Measurements from ENCODE around the gene GPAM.

Gene GPAM

GRCh38 chr10:112166800-112167199, 16.8 kb downstream of the GPAM start:
- no peak overlapping the region for H3K4me3 ChIP-seq (ENCODE audit: control insufficient read depth, low read depth, low read length)
- TF ChIP-seq, protein P1, sequence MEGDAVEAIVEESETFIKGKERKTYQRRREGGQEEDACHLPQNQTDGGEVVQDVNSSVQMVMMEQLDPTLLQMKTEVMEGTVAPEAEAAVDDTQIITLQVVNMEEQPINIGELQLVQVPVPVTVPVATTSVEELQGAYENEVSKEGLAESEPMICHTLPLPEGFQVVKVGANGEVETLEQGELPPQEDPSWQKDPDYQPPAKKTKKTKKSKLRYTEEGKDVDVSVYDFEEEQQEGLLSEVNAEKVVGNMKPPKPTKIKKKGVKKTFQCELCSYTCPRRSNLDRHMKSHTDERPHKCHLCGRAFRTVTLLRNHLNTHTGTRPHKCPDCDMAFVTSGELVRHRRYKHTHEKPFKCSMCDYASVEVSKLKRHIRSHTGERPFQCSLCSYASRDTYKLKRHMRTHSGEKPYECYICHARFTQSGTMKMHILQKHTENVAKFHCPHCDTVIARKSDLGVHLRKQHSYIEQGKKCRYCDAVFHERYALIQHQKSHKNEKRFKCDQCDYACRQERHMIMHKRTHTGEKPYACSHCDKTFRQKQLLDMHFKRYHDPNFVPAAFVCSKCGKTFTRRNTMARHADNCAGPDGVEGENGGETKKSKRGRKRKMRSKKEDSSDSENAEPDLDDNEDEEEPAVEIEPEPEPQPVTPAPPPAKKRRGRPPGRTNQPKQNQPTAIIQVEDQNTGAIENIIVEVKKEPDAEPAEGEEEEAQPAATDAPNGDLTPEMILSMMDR (IDR thresholded peaks at IDR 0.05; ENCODE audit: control insufficient read depth, insufficient read depth, low read depth, low read length, missing control alignments) = no peak
- no peak for DNase-seq (ENCODE audit: low read depth)

GRCh38 chr10:112161757-112162518, 21.6 kb downstream of the GPAM start:
- DNase-seq (ENCODE audit: low read depth) = no peak
- TF ChIP-seq, protein P1 (IDR thresholded peaks at IDR 0.05; ENCODE audit: control insufficient read depth, insufficient read depth, low read depth, low read length, missing control alignments) = no peak

GRCh38 chr10:112160834-112161233, 22.7 kb downstream of the GPAM start:
- no peak for DNase-seq (ENCODE audit: low read depth)
- TF ChIP-seq, protein P1 (IDR thresholded peaks at IDR 0.05; ENCODE audit: control insufficient read depth, insufficient read depth, low read depth, low read length, missing control alignments) = no peak
- no peak overlapping the region for H3K4me3 ChIP-seq (ENCODE audit: control insufficient read depth, low read depth, low read length)

More at GRCh38 chr10:112161757-112162518, 21.6 kb downstream of the GPAM start:
- H3K4me3 ChIP-seq (ENCODE audit: control insufficient read depth, low read depth, low read length) = no peak overlapping the region

DNA sequence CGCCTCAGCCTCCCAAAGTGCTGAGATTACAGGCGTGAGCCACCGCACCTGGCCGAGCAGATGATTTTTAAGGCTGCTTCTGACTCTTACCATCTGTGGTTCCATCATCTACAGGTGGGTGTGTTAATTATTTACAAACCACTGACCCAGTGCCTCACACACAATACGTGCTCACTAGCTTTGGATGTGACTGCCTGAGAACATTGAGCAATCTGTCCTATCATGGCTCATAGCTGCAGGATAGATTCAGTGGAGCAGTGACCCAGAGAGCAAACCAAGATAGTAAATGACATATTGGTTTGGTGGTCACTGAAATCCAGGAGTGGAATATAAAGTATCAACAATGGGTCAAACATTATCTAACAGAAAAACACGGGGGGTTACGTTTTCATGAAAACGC, 24.1 kb downstream of the GPAM start:
- no peak overlapping the region for H3K4me3 ChIP-seq (ENCODE audit: control insufficient read depth, low read depth, low read length)
- TF ChIP-seq, protein P1 (IDR thresholded peaks at IDR 0.05; ENCODE audit: control insufficient read depth, insufficient read depth, low read depth, low read length, missing control alignments) = no peak
- DNase-seq (ENCODE audit: low read depth) = no peak

DNA sequence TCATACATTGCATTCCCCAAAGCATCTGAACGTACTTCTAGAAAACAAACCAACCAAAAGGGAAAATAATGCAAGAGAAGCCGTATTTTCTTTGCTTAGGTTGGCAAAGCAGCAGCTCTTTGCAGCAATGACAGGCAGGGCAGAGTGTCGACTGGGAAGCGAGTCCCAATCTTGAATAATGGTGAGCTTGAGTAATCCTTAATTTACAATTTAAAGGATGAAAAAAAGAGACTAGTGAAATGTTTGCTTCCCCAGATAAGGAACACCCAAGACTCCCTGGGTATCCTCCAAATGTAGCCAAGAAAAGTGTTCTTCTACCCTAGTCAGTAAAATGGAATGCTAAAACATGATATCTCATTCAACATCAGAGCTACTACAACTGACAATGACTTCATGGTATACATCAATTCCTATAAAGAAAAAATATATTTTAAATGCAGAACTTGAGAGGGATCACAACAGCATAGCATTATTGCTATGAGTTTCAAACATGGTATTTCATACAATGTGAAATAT, 32.0 kb downstream of the GPAM start:
- DNase-seq (ENCODE audit: low read depth) = no peak
- no peak overlapping the region for H3K4me3 ChIP-seq (ENCODE audit: control insufficient read depth, low read depth, low read length)
- TF ChIP-seq, protein P1 (IDR thresholded peaks at IDR 0.05; ENCODE audit: control insufficient read depth, insufficient read depth, low read depth, low read length, missing control alignments) = no peak

GRCh38 chr10:112148331-112148730, 35.2 kb downstream of the GPAM start:
- DNase-seq (ENCODE audit: low read depth) = no peak
- TF ChIP-seq, protein P1 (IDR thresholded peaks at IDR 0.05; ENCODE audit: control insufficient read depth, insufficient read depth, low read depth, low read length, missing control alignments) = no peak
- H3K4me3 ChIP-seq (ENCODE audit: control insufficient read depth, low read depth, low read length) = no peak overlapping the region

All from AG09309 (cell line).